Measurements from ENCODE around the gene RRP15.

Gene RRP15

DNA sequence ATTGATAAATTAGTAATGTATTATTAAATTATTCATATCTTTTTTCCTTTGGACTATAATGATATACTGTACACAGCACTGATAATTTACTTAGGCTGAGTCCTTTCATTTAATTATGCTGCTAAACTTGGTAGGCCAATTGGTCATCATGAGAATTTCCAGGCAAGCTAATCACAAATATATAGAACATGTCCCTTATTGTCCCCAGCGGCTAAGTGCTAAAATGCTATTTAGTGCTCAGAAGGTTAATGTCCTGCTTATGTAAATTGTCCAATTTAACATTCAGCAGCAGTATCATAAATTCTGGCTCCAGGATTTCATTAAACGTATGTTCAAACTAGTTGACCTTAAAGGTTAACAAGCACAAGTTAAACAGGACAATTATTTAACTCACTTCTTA, 30.0 kb upstream of the RRP15 start:
- H3K27ac ChIP-seq, result no peak overlapping the region
- TF ChIP-seq, protein P1, sequence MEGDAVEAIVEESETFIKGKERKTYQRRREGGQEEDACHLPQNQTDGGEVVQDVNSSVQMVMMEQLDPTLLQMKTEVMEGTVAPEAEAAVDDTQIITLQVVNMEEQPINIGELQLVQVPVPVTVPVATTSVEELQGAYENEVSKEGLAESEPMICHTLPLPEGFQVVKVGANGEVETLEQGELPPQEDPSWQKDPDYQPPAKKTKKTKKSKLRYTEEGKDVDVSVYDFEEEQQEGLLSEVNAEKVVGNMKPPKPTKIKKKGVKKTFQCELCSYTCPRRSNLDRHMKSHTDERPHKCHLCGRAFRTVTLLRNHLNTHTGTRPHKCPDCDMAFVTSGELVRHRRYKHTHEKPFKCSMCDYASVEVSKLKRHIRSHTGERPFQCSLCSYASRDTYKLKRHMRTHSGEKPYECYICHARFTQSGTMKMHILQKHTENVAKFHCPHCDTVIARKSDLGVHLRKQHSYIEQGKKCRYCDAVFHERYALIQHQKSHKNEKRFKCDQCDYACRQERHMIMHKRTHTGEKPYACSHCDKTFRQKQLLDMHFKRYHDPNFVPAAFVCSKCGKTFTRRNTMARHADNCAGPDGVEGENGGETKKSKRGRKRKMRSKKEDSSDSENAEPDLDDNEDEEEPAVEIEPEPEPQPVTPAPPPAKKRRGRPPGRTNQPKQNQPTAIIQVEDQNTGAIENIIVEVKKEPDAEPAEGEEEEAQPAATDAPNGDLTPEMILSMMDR (conservative IDR thresholded peaks at IDR 0.05), result no peak
- TF ChIP-seq ZFX (IDR thresholded peaks at IDR 0.05), result no peak

DNA sequence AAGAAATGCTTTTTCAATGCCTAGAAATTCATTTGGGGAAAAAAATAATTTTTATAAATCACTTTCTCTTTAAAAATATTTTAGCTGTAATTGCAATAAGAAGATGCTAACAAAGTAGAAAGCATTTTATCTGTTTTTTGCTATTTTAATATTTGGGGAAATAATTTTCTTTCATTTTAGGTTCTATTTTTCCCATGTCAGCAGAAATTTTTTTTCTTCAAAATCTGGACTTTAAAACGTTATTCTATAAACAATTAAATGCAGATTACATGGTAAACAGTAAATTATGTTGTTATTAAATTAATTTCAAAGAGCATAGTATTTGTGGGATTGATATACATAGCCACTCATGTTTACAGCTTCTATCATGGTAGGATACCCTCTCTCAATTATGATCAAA, 27.7 kb upstream of the RRP15 start:
- TF ChIP-seq ZFX (IDR thresholded peaks at IDR 0.05), result no peak
- TF ChIP-seq, protein P1 (conservative IDR thresholded peaks at IDR 0.05), result no peak
- H3K27ac ChIP-seq, result no peak overlapping the region

DNA sequence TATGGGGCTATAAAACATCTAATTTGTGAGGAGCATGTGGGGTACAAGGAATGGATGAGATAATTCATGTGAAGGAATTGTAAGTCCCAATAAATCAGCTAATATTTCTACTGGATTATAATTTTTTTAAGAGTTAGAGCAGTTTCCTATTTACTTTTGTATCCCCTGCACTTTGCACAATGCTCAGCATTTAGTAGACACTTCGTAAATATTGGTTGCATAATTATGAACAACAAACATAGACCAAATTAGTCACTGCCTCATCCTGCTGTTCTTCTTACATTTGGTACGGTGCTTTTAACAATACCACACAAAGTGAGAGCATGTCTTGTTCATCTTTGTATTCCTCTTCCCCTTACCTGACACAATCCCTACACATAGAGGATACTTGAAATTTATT, 27.1 kb upstream of the RRP15 start:
- TF ChIP-seq, protein P1 (conservative IDR thresholded peaks at IDR 0.05), result no peak
- no peak for TF ChIP-seq ZFX (IDR thresholded peaks at IDR 0.05)
- H3K27ac ChIP-seq, result no peak overlapping the region

DNA sequence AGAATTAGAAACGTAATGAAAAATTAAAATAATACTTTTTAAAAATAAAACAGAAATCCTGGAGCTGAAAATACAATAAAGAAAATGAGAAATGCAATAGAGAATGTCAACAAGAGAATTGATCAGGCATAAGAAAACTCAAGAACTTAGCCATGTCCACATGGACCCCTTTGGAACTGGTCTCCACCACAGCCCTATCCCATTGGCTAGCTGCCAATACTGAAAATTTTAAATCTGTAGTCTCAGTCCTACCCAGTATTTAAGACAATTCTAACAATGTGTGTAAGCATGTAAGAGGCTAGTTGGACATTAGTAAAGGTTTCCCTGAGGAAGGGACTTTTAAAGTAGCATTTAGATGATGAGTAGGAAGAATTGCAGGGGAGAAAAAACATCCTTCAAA, 25.8 kb upstream of the RRP15 start:
- no peak for TF ChIP-seq ZFX (IDR thresholded peaks at IDR 0.05)
- TF ChIP-seq, protein P1 (conservative IDR thresholded peaks at IDR 0.05), result no peak
- no peak overlapping the region for H3K27ac ChIP-seq

DNA sequence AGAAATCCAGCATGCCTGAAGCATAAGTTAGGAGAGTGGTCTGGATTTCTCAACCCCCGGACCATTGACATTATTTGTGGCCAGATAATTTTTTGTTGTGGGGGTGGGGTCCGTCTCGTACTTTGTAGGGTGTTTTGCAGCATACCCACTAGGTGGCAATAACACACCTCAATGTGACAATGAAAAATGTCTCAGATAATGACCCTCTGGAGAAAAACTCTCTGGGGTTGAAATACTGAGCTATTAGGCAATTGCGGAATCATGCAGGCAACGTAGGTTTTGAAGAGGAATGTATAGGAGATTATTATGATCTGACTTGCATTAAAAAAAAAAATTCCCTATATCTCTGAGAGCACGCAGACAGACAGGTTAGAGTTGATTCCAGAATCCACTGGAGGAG, 25.3 kb upstream of the RRP15 start:
- TF ChIP-seq ZFX (IDR thresholded peaks at IDR 0.05), result no peak
- TF ChIP-seq, protein P1 (conservative IDR thresholded peaks at IDR 0.05), result peak; percentile 77
- no peak overlapping the region for H3K27ac ChIP-seq

DNA sequence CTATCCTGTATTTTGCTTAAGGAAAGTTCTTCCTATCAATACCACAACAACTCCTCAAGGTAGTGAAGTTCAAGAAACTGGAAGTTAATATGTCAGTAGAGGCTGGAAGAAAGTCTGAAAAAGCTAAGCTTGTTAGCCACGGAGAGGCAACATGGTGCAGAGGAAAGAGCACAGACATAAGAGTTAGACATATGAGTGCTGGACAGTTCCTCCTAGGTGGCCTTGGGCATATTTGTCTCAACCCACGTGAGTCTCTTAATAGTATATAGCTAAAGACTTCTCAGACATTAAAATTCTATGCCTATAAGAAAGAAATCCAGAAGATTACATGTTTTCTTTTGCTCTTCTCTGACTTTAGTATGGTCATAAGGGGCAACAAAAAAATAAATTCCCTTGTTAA, 22.8 kb upstream of the RRP15 start:
- TF ChIP-seq, protein P1 (conservative IDR thresholded peaks at IDR 0.05), result no peak
- TF ChIP-seq ZFX (IDR thresholded peaks at IDR 0.05), result no peak
- H3K27ac ChIP-seq, result no peak overlapping the region

DNA sequence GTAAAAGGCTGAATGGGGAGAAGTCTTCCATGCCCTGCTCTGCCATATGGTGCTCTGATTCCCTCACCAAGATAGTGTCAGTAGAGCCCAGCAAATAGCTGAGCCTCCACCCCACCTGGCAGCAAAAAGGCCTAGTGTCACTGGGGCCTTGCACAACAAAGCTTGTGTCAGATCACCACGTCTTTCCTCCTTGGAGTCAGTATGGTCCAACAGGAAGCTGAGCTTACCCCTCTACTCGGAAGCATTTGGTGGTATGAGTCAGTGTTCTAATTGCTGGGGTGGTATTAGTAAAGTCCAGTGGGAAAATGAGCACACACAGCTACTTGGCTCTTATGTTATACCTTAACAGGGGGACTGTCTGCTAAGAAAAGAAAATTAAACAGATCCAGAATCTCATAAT, 18.7 kb upstream of the RRP15 start:
- no peak overlapping the region for H3K27ac ChIP-seq
- TF ChIP-seq, protein P1 (conservative IDR thresholded peaks at IDR 0.05), result no peak
- no peak for TF ChIP-seq ZFX (IDR thresholded peaks at IDR 0.05)
